Suprapubic skin (tissue), 4 donors: ENCODE data around the gene FLOT2. TPM values are rescaled to one million over a fixed set of nuclear protein-coding genes. Genes with fewer than 3 reads are reported as not detected.

Source experiments
- DNase-seq, 2 donors: peaks; one replicate each; pipeline ENCODE4 v3.0.0-alpha.2; 2019; ENCODE audit warnings: low spot score in 2 of 2
- H3K27ac ChIP-seq: fragments of 200-600 bp; sonication (generic); one replicate; pipeline ENCODE4 v1.5.1; 2019
- H3K27me3 ChIP-seq: fragments of 200-600 bp; sonication (generic); one replicate; pipeline ENCODE4 v1.5.1; 2019
- H3K36me3 ChIP-seq: fragments of 200-600 bp; sonication (generic); one replicate; pipeline ENCODE4 v1.5.1; 2019
- H3K4me1 ChIP-seq: fragments of 200-600 bp; sonication (generic); one replicate; pipeline ENCODE4 v1.5.1; 2019
- H3K4me3 ChIP-seq: fragments of 200-600 bp; sonication (generic); one replicate; pipeline ENCODE4 v1.5.1; 2019; ENCODE audit warnings: mild to moderate bottlenecking
- H3K9me3 ChIP-seq: fragments of 200-600 bp; sonication (generic); one replicate; pipeline ENCODE4 v1.5.1; 2019
- CTCF ChIP-seq, 2 donors: fragments of 200-600 bp in 1 of 2; fragments of 450-650 bp in 1 of 2; sonication (generic) in 1 of 2; IDR thresholded peaks; one replicate each; pipeline ENCODE4 v1.5.1; 2016 to 2019; ENCODE audit warnings: antibody characterized with exemption in 2 of 2, mild to moderate bottlenecking in 1 of 2, moderate library complexity in 1 of 2
- EP300 ChIP-seq: sonication (generic); formaldehyde crosslinking; IDR thresholded peaks from one replicate; pipeline ENCODE4 v1.6.1; 2017; ENCODE audit warnings: antibody characterized with exemption
- POLR2A ChIP-seq, 2 donors: fragments of 450-650 bp; IDR thresholded peaks; one replicate each; pipeline ENCODE4 v1.6.1; 2017; ENCODE audit warnings: antibody characterized with exemption in 2 of 2, mild to moderate bottlenecking in 2 of 2, moderate library complexity in 2 of 2
- POLR2AphosphoS5 ChIP-seq, 3 donors: sonication (generic); formaldehyde crosslinking; IDR thresholded peaks; one replicate each; pipeline ENCODE4 v1.6.1; 2017; ENCODE audit warnings: antibody characterized with exemption in 3 of 3
- WGBS: methylation state at CpG from one replicate; pipeline ENCODE4 v1.1.5; 2018; 5-methylcytosine and 5-hydroxymethylcytosine counted together
- total RNA-seq, 4 donors: library from RNA; depleted of rRNA; stranded (reverse); fragments of >200 nt; gene quantifications; one replicate each; pipeline ENCODE4 v1.1.0, GENCODE V29; 2016

The FLOT2 gene
- total RNA-seq: 10 to 100 TPM; 41.7 to 57.5 (median 52.3) TPM

GRCh38 chr17:28896884-28897768 is at the start of gene FLOT2:
Gene FLOT2 (minus strand): TSS chr17:28897733. CDS start chr17:28897574, 159 bp downstream.
- Histone ChIP-seq H3K36me3 (no peaks in the 10 kb centered on the region), H3K9me3 (no peaks in the 10 kb centered on the region), H3K27ac (peak within 1 kb of the TSS; percentile 96), H3K4me1 (peaks cover 64% of the 10 kb centered on the region), H3K4me3 (peak within 1 kb of the TSS; percentile 91), H3K27me3 (no peaks in the 10 kb centered on the region)
- 0% methylated on average over 25 of the region's 73 CpGs for WGBS
- DNase-seq: peak; percentile 90 to 91
- TF ChIP-seq POLR2A (IDR thresholded peaks at IDR 0.05) (peak in 1 of 2 donors; percentile 53), CTCF (IDR thresholded peaks at IDR 0.05) (peak; percentile 1 to 12), POLR2AphosphoS5 (IDR thresholded peaks at IDR 0.05) (peak in 1 of 3 donors; percentile 49), EP300 (no peak)

- TF ChIP-seq EP300: no peak
- no peak for TF ChIP-seq POLR2AphosphoS5 (IDR thresholded peaks at IDR 0.05)
- no peak for TF ChIP-seq CTCF (IDR thresholded peaks at IDR 0.05)
- TF ChIP-seq POLR2A (IDR thresholded peaks at IDR 0.05): no peak
- Histone ChIP-seq H3K4me1 (peaks cover 49% of the 10 kb centered on the region), H3K27ac (peak overlapping the region; percentile 30), H3K36me3 (peaks cover 9% of the 10 kb centered on the region), H3K27me3 (no peaks in the 10 kb centered on the region), H3K4me3 (no peak overlapping the region), H3K9me3 (no peaks in the 10 kb centered on the region)
- WGBS: 42% methylated on average over 4 of the region's 4 CpGs
- no peak for DNase-seq
Observed at GRCh38 chr17:28946239-28946638, 48.7 kb upstream of the FLOT2 start.

- no peaks in the 10 kb centered on the region for H3K27me3 ChIP-seq
- peaks cover 9% of the 10 kb centered on the region for H3K36me3 ChIP-seq
- no peaks in the 10 kb centered on the region for H3K9me3 ChIP-seq
- no peak overlapping the region for H3K4me3 ChIP-seq
- H3K4me1 ChIP-seq: peaks cover 55% of the 10 kb centered on the region
- peak overlapping the region; percentile 30 for H3K27ac ChIP-seq
- DNase-seq: no peak
- WGBS: 52% methylated on average over 8 of the region's 8 CpGs
- no peak for TF ChIP-seq POLR2AphosphoS5 (IDR thresholded peaks at IDR 0.05)
- TF ChIP-seq CTCF (IDR thresholded peaks at IDR 0.05): no peak
- TF ChIP-seq EP300: no peak
- no peak for TF ChIP-seq POLR2A (IDR thresholded peaks at IDR 0.05)
Observed at GRCh38 chr17:28944862-28945741, 47.6 kb upstream of the FLOT2 start.

GRCh38 chr17:28944343-28944742 is 46.8 kb upstream of the FLOT2 start:
- TF ChIP-seq CTCF (IDR thresholded peaks at IDR 0.05) (no peak), POLR2A (IDR thresholded peaks at IDR 0.05) (no peak), POLR2AphosphoS5 (IDR thresholded peaks at IDR 0.05) (no peak), EP300 (no peak)
- no peaks in the 10 kb centered on the region for H3K9me3 ChIP-seq
- no peaks in the 10 kb centered on the region for H3K27me3 ChIP-seq
- 90% methylated on average over 4 of the region's 4 CpGs for WGBS
- DNase-seq: no peak
- H3K4me1 ChIP-seq: peaks cover 61% of the 10 kb centered on the region
- H3K27ac ChIP-seq: no peak overlapping the region
- peaks cover 9% of the 10 kb centered on the region for H3K36me3 ChIP-seq
- no peak overlapping the region for H3K4me3 ChIP-seq

- Histone ChIP-seq H3K27ac (no peak overlapping the region), H3K27me3 (no peaks in the 10 kb centered on the region), H3K9me3 (no peaks in the 10 kb centered on the region), H3K36me3 (peaks cover 9% of the 10 kb centered on the region), H3K4me1 (peaks cover 63% of the 10 kb centered on the region), H3K4me3 (no peak overlapping the region)
- TF ChIP-seq POLR2AphosphoS5 (IDR thresholded peaks at IDR 0.05) (no peak), EP300 (no peak), POLR2A (IDR thresholded peaks at IDR 0.05) (no peak), CTCF (IDR thresholded peaks at IDR 0.05) (no peak)
- 84% methylated on average over 2 of the region's 2 CpGs for WGBS
- DNase-seq: no peak
Observed at GRCh38 chr17:28942925-28943324, 45.4 kb upstream of the FLOT2 start.
